Mammary epithelial cell (primary cell): ENCODE measurements around the gene LCN1.

ENCODE experiments used
- EZH2 ChIP-seq: IDR thresholded peaks from 2 replicates; pipeline ENCODE4 v1.6.1; 2012; ENCODE audit warnings: low read length, inconsistent platforms, borderline replicate concordance
- TF ChIP-seq, protein P1 (sequence below), 2 donors: IDR thresholded peaks in 1 of 2; conservative IDR thresholded peaks in 1 of 2; 2 replicates each; pipeline ENCODE4 v1.5.1; 2011 to 2012; ENCODE audit warnings: inconsistent platforms in 2 of 2, low read length in 2 of 2, mild to moderate bottlenecking in 2 of 2, control low read depth in 1 of 2, low read depth in 1 of 2; ENCODE audit not compliant: insufficient read depth in 1 of 2; ENCODE audit errors: extremely low read depth in 1 of 2

DNA sequence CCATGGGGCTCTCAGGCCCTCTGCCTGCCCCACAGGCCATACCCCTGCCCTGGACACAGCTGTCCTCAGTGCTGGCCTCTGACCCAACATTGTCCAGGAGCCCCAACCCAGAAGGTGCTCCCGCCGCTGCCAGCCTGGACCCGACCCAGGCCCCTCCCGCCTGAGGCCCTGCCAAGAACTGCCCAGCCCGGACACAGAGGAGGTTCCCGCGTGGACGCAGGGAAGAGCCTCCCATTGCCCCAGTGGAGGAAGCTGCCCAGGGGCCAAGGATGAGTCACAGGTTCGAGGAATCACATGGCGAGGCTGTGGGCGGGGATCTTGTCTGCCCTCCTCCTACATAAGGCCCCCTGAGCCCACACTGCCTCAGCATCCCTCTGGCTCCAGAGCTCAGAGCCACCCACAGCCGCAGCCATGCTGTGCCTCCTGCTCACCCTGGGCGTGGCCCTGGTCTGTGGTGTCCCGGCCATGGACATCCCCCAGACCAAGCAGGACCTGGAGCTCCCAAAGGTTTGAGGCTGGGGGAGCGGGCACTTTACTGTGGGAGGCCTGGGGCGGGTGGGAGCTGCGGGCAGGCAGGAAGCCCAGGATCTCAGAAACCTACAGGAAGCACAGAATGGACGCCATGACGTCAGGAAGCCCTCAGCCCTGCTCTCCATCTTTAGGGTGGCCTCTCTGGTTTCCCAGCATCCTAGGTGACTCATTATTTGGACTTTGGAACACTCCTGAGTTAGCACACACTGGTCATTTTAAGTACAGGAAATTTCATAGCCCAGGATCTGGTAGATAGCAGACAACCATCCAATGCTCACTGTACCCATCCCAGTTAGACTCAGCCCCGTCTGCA, 40.4 kb downstream of the LCN1 start, which contains the start of gene PAEP:
- TF ChIP-seq, protein P1, sequence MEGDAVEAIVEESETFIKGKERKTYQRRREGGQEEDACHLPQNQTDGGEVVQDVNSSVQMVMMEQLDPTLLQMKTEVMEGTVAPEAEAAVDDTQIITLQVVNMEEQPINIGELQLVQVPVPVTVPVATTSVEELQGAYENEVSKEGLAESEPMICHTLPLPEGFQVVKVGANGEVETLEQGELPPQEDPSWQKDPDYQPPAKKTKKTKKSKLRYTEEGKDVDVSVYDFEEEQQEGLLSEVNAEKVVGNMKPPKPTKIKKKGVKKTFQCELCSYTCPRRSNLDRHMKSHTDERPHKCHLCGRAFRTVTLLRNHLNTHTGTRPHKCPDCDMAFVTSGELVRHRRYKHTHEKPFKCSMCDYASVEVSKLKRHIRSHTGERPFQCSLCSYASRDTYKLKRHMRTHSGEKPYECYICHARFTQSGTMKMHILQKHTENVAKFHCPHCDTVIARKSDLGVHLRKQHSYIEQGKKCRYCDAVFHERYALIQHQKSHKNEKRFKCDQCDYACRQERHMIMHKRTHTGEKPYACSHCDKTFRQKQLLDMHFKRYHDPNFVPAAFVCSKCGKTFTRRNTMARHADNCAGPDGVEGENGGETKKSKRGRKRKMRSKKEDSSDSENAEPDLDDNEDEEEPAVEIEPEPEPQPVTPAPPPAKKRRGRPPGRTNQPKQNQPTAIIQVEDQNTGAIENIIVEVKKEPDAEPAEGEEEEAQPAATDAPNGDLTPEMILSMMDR (conservative IDR thresholded peaks at IDR 0.05 in 1 of 2, IDR thresholded peaks at IDR 0.05 in 1 of 2; ENCODE audit: extremely low read depth in 1 of 2, insufficient read depth in 1 of 2, low read depth in 1 of 2, low read length in 2 of 2), result no peak
- TF ChIP-seq EZH2, result no peak
